OCI-LY1 (cell line): Measurements from ENCODE around the gene GNB5.
A peak's percentile ranks its signal among the peaks of the same experiment; 100 is the strongest.

Experiments used
- H2AFZ ChIP-seq: fragments of 200-600 bp; sonication (generic), shearing (Covaris generic); 2 replicates; pipeline ENCODE4 v1.6.0; 2014; ENCODE audit warnings: antibody characterized with exemption, mild to moderate bottlenecking, low read length
- H3F3A ChIP-seq: fragments of 200-600 bp; sonication (generic), shearing (Covaris generic); 2 replicates; pipeline ENCODE4 v1.6.0; 2014; ENCODE audit warnings: mild to moderate bottlenecking, antibody characterized with exemption, low read length, moderate library complexity; ENCODE audit not compliant: insufficient read depth
- H3K27ac ChIP-seq: fragments of 200-600 bp; sonication (generic); 2 replicates; pipeline ENCODE4 v1.5.1; 2014; ENCODE audit warnings: low read length, mixed run types, mild to moderate bottlenecking, low read depth; ENCODE audit not compliant: poor library complexity, severe bottlenecking
- H3K27me3 ChIP-seq: fragments of 200-600 bp; sonication (generic); 2 replicates; pipeline ENCODE4 v1.6.0; 2014; ENCODE audit warnings: antibody characterized with exemption, mild to moderate bottlenecking, low read length, moderate library complexity; ENCODE audit not compliant: insufficient read depth
- H3K36me3 ChIP-seq: fragments of 200-600 bp; sonication (generic); 2 replicates; pipeline ENCODE4 v1.6.1; 2014; ENCODE audit warnings: mild to moderate bottlenecking, antibody characterized with exemption, low read length, moderate library complexity, mixed read lengths; ENCODE audit not compliant: insufficient read depth
- H3K4me1 ChIP-seq: fragments of 200-600 bp; sonication (generic); 2 replicates; pipeline ENCODE4 v1.5.1; 2014; ENCODE audit warnings: mild to moderate bottlenecking, low read length, moderate library complexity; ENCODE audit not compliant: insufficient read depth, severe bottlenecking
- H3K4me2 ChIP-seq: fragments of 200-600 bp; sonication (generic), shearing (Covaris generic); 2 replicates; pipeline ENCODE4 v1.6.1; 2014; ENCODE audit warnings: low read length
- H3K4me3 ChIP-seq: fragments of 200-600 bp; sonication (generic); 2 replicates; pipeline ENCODE4 v1.5.1; 2014; ENCODE audit warnings: low read length, low read depth, mild to moderate bottlenecking, mixed read lengths; ENCODE audit not compliant: poor library complexity, severe bottlenecking
- H3K79me2 ChIP-seq: fragments of 200-600 bp; shearing (Covaris generic); 2 replicates; pipeline ENCODE4 v1.6.1; 2016; ENCODE audit warnings: mixed run types, low read length, mixed read lengths; ENCODE audit not compliant: insufficient read depth
- H3K9ac ChIP-seq: fragments of 200-600 bp; sonication (generic), shearing (Covaris generic); 2 replicates; pipeline ENCODE4 v1.6.1; 2014; ENCODE audit warnings: mild to moderate bottlenecking, low read length, mixed read lengths
- H3K9me2 ChIP-seq: fragments of 200-600 bp; sonication (generic), shearing (Covaris generic); 2 replicates; pipeline ENCODE4 v1.6.1; 2014; ENCODE audit warnings: low read depth, mild to moderate bottlenecking, low read length, mixed read lengths
- H3K9me3 ChIP-seq: fragments of 200-600 bp; shearing (Covaris generic); 2 replicates; pipeline ENCODE4 v1.6.1; 2014; ENCODE audit warnings: low read length, mixed read lengths
- H4K20me1 ChIP-seq: fragments of 200-600 bp; sonication (generic), shearing (Covaris generic); 2 replicates; pipeline ENCODE4 v1.6.0; 2016; ENCODE audit warnings: mild to moderate bottlenecking, low read length; ENCODE audit not compliant: insufficient read depth
- EZH2 ChIP-seq: fragments of 200-600 bp; sonication (generic), shearing (Covaris generic); IDR thresholded peaks from 2 replicates; pipeline ENCODE4 v1.8.0; 2017; ENCODE audit warnings: borderline replicate concordance, mixed run types, mild to moderate bottlenecking, antibody characterized with exemption, low read length, moderate library complexity, mixed read lengths
- TF ChIP-seq, protein P1 (sequence below): fragments of 200-600 bp; sonication (generic), shearing (Covaris generic); IDR thresholded peaks from 2 replicates; pipeline ENCODE4 v1.5.1; 2017; ENCODE audit warnings: mild to moderate bottlenecking, antibody characterized with exemption, low read length, moderate library complexity, mixed read lengths

Gene GNB5

DNA sequence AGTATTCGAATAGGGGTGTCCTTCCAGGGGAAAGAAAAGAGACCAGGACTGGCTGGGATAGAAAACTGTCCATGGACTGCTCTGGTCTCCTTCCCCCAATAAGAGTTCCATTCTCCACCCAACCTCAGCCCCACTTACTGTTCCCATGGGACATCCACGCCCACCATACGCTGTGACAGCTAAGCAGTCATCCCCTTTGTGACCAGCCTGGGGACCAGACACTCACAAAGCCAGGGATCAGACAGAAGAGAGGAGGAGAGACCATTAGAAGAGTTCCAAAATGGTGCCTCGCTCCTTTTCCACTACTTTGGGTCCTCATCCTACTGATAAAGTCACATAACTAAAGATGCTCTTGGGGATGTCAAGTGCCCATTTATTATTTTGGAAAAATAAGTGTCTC is 27.6 kb upstream of the GNB5 start:
- H3K27ac ChIP-seq = peak overlapping the region; percentile 97
- H3K9ac ChIP-seq = no peak overlapping the region
- H3K4me1 ChIP-seq = peaks cover 73% of the 10 kb centered on the region
- TF ChIP-seq, protein P1, sequence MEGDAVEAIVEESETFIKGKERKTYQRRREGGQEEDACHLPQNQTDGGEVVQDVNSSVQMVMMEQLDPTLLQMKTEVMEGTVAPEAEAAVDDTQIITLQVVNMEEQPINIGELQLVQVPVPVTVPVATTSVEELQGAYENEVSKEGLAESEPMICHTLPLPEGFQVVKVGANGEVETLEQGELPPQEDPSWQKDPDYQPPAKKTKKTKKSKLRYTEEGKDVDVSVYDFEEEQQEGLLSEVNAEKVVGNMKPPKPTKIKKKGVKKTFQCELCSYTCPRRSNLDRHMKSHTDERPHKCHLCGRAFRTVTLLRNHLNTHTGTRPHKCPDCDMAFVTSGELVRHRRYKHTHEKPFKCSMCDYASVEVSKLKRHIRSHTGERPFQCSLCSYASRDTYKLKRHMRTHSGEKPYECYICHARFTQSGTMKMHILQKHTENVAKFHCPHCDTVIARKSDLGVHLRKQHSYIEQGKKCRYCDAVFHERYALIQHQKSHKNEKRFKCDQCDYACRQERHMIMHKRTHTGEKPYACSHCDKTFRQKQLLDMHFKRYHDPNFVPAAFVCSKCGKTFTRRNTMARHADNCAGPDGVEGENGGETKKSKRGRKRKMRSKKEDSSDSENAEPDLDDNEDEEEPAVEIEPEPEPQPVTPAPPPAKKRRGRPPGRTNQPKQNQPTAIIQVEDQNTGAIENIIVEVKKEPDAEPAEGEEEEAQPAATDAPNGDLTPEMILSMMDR = no peak
- TF ChIP-seq EZH2 = no peak
- no peaks in the 10 kb centered on the region for H4K20me1 ChIP-seq
- H3K79me2 ChIP-seq = peaks cover 11% of the 10 kb centered on the region; the same call in 1 of the 2 replicates
- no peaks in the 10 kb centered on the region for H3K36me3 ChIP-seq
- no peak overlapping the region for H3K4me2 ChIP-seq
- no peaks in the 10 kb centered on the region for H3K27me3 ChIP-seq
- H3K9me2 ChIP-seq = no peaks in the 10 kb centered on the region
- H3F3A ChIP-seq = no peaks in the 10 kb centered on the region
- no peaks in the 10 kb centered on the region for H3K9me3 ChIP-seq
- H2AFZ ChIP-seq = no peak overlapping the region
- H3K4me3 ChIP-seq = no peak overlapping the region

DNA sequence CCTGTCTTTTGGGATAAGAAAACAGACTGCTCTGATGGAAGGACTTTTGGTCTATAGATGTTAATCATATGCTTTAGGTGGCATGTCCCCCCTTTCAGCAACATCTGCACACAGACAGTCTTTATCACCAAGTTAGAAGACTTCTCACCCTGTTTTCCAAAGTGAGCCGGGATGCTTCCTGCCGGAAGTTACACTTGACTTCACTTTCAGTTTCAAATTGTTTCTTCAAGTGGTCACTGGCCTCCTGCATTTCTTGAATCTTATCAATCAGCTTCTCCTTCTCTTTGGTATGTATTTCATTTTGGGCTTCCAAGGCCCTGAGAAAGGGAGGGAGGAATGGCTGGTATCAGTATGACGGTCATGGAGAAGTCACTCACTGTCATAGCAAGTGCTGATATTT is 27.2 kb upstream of the GNB5 start:
- Histone ChIP-seq H2AFZ (no peak overlapping the region), H3K9ac (no peak overlapping the region; the same call in 1 of the 2 replicates), H3K36me3 (no peaks in the 10 kb centered on the region), H3K4me3 (no peak overlapping the region), H3K27me3 (no peaks in the 10 kb centered on the region), H3K4me2 (no peak overlapping the region), H3K79me2 (peaks cover 11% of the 10 kb centered on the region; the same call in 1 of the 2 replicates), H3K4me1 (peaks cover 69% of the 10 kb centered on the region), H3K9me2 (no peaks in the 10 kb centered on the region), H3K9me3 (no peaks in the 10 kb centered on the region), H4K20me1 (no peaks in the 10 kb centered on the region), H3K27ac (peak overlapping the region; percentile 97), H3F3A (no peaks in the 10 kb centered on the region)
- TF ChIP-seq EZH2 = no peak
- TF ChIP-seq, protein P1 = no peak

DNA sequence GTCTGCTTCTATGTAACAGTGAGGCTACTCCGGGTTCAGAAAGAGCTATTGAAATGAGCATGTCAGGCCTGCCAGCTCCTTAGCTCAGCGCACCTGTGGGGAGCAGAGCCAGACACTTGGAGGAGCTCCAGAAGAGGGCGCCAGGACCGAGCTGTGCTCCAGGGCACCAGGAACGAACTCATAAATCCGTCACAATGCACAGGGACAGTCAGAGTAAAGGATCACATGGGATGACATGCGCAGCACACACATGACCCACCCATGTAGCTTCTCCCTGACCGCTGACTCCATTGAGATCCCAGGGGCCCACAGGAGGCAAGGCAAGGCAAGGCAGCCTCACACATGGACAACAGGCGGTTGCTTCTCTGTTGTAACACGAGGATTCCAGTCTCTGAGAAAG is 26.0 kb upstream of the GNB5 start:
- H3K27me3 ChIP-seq = no peaks in the 10 kb centered on the region
- H3K27ac ChIP-seq = peak overlapping the region; percentile 97
- H2AFZ ChIP-seq = no peak overlapping the region
- H3K4me1 ChIP-seq = peaks cover 57% of the 10 kb centered on the region
- H3K36me3 ChIP-seq = no peaks in the 10 kb centered on the region
- no peak overlapping the region for H3K4me3 ChIP-seq
- H3K9me3 ChIP-seq = no peaks in the 10 kb centered on the region
- H3K4me2 ChIP-seq = peak overlapping the region; percentile 31; the same call in 1 of the 2 replicates
- no peaks in the 10 kb centered on the region for H3K9me2 ChIP-seq
- TF ChIP-seq EZH2 = no peak
- TF ChIP-seq, protein P1 = peak; percentile 94
- peaks cover 7% of the 10 kb centered on the region; the same call in 1 of the 2 replicates for H3K79me2 ChIP-seq
- no peaks in the 10 kb centered on the region for H3F3A ChIP-seq
- no peak overlapping the region for H3K9ac ChIP-seq
- no peaks in the 10 kb centered on the region for H4K20me1 ChIP-seq
